SJCRH30 (cell line): ENCODE results near the gene SSMEM1. TPM values are rescaled to one million over a fixed set of nuclear protein-coding genes. Genes with fewer than 3 reads are reported as not detected.
"Not testable (repeated sequence)": the region's sequence is repeated elsewhere in the genome, so short reads cannot be mapped to it uniquely, and the experiment has no call there.

Source experiments
- DNase-seq, 2 experiments: peaks; one replicate each; pipeline ENCODE4 v3.0.0-alpha.2; 2015 to 2020
- H3K27ac ChIP-seq: fragments of 250-450 bp; sonication (Bioruptor Pico); 2 replicates; pipeline ENCODE4 v1.5.1; 2020; ENCODE audit warnings: mild to moderate bottlenecking, moderate library complexity
- H3K27me3 ChIP-seq: fragments of 250-450 bp; sonication (Bioruptor Pico); 2 replicates; pipeline ENCODE4 v1.5.1; 2020; ENCODE audit warnings: mild to moderate bottlenecking, moderate library complexity
- H3K36me3 ChIP-seq: fragments of 250-450 bp; sonication (Bioruptor Pico); 2 replicates; pipeline ENCODE4 v1.5.1; 2020; ENCODE audit warnings: mild to moderate bottlenecking, moderate library complexity
- H3K4me1 ChIP-seq: fragments of 250-450 bp; sonication (Bioruptor Pico); 2 replicates; pipeline ENCODE4 v1.5.1; 2020; ENCODE audit warnings: mild to moderate bottlenecking, moderate library complexity
- H3K4me3 ChIP-seq: fragments of 250-450 bp; sonication (Bioruptor Pico); 2 replicates; pipeline ENCODE4 v1.5.1; 2020; ENCODE audit warnings: mild to moderate bottlenecking, moderate library complexity
- H3K9me3 ChIP-seq: fragments of 250-450 bp; sonication (Bioruptor Pico); replicated peaks from 2 replicates; pipeline ENCODE4 v1.5.1; 2020; ENCODE audit warnings: mild to moderate bottlenecking, moderate library complexity
- total RNA-seq: library from RNA; depleted of rRNA; stranded (reverse); fragments of >200 nt; shearing (Covaris generic); gene quantifications from 2 replicates; pipeline ENCODE4 v1.2.3, GENCODE V29; 2014; rRNA removed

The SSMEM1 gene
- total RNA-seq, 1 experiment from 2014 or later, result not detected

DNA sequence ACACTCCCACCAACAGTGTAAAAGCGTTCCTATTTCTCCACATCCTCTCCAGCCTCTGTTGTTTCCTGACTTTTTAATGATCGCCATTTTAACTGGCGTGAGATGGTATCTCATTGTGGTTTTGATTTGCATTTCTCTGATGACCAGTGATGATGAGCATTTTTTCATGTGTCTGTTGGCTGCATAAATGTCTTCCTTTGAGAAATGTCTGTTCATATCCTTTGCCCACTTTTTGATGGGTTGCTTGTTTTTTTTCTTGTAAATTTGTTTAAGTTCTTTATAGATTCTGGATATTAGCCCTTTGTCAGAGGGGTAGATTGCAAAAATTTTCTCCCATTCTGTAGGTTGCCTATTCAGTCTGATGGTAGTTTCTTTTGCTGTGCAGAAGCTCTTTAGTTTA lies 42.0 kb downstream of the SSMEM1 start:
- H3K9me3 ChIP-seq, result peaks cover 16% of the 10 kb centered on the region
- not testable (repeated sequence) for H3K27me3 ChIP-seq, DNase-seq, H3K4me3 ChIP-seq, H3K36me3 ChIP-seq, H3K27ac ChIP-seq, H3K4me1 ChIP-seq

- Histone ChIP-seq H3K4me3 (no peak overlapping the region), H3K27me3 (no peaks in the 10 kb centered on the region), H3K9me3 (peaks cover 35% of the 10 kb centered on the region), H3K36me3 (no peaks in the 10 kb centered on the region), H3K4me1 (no peaks in the 10 kb centered on the region), H3K27ac (no peak overlapping the region)
- no peak for DNase-seq
Observed at GRCh38 chr7:130254555-130254954, 46.9 kb downstream of the SSMEM1 start.

DNA sequence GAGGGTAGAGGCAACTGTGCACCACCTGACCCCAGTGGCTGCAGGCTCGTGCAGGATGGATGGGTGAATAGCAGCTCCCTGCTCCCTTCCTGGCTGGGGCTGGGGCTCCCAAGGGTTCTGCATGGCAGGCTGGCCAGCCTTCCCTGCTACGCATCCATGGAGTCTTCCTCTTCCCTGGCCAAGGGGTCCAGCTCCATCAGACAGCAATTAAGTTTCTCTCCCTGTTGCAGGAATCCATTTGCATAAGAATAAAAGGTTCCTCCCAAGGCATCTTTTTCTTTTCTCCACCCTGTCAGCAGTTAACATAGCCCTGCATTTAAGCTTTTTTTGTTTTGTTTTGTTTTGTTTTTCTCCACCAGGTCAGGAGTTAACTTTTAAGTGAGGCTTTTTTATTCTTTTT lies 49.0 kb downstream of the SSMEM1 start:
- no peak for DNase-seq
- Histone ChIP-seq H3K4me1 (no peaks in the 10 kb centered on the region), H3K9me3 (peaks cover 35% of the 10 kb centered on the region), H3K27ac (no peak overlapping the region), H3K4me3 (no peak overlapping the region), H3K36me3 (no peaks in the 10 kb centered on the region), H3K27me3 (no peaks in the 10 kb centered on the region)

GRCh38 chr7:130258494-130259078 lies 50.9 kb downstream of the SSMEM1 start:
- Histone ChIP-seq H3K27me3 (no peaks in the 10 kb centered on the region), H3K36me3 (no peaks in the 10 kb centered on the region), H3K4me1 (no peaks in the 10 kb centered on the region), H3K27ac (no peak overlapping the region), H3K9me3 (peaks cover 30% of the 10 kb centered on the region), H3K4me3 (no peak overlapping the region)
- DNase-seq, result no peak

GRCh38 chr7:130262448-130262847 lies 54.8 kb downstream of the SSMEM1 start:
- Histone ChIP-seq H3K36me3 (no peaks in the 10 kb centered on the region), H3K9me3 (peaks cover 22% of the 10 kb centered on the region), H3K27me3 (no peaks in the 10 kb centered on the region), H3K4me1 (no peaks in the 10 kb centered on the region), H3K4me3 (no peak overlapping the region), H3K27ac (no peak overlapping the region)
- DNase-seq, result no peak

DNA sequence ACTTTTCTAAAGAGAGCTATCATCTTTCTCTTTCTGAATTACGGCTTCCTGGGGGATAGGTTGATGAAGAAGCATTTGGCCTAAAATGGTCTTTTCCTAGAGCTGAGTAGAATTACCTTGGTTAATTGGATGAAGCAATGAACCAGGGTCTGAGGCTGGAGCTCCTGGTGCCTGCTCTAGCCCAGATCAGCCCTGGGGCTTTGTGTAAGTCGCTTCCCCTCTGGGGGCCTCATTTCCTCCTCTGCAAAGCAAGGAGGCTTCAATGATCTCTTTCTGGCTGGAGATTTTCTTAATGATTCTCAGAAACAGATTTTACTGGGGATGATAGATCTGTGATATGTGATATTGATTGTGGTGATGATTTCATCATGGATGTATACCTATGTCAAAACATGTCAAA lies 55.5 kb downstream of the SSMEM1 start:
- Histone ChIP-seq H3K27ac (no peak overlapping the region), H3K9me3 (peaks cover 17% of the 10 kb centered on the region), H3K4me1 (no peaks in the 10 kb centered on the region), H3K4me3 (no peak overlapping the region), H3K27me3 (no peaks in the 10 kb centered on the region), H3K36me3 (no peaks in the 10 kb centered on the region)
- no peak for DNase-seq

Other genes with a start within 250 kb of the SSMEM1 start
- gene ZC3HC1, start 156.5 kb upstream of the SSMEM1 start, total RNA-seq, result 36.1 and 37.7 TPM in 2 replicates
- gene KLHDC10, start 137.3 kb upstream of the SSMEM1 start, total RNA-seq, result 76.3 and 92.0 TPM in 2 replicates
- 32.7 and 33.9 TPM in 2 replicates for gene TMEM209, start 2.5 kb upstream of the SSMEM1 start, total RNA-seq
- 1.9 and 2.0 TPM in 2 replicates for gene CPA2, start 59.0 kb downstream of the SSMEM1 start, total RNA-seq
- gene CPA4, start 85.3 kb downstream of the SSMEM1 start, total RNA-seq, result 3.2 and 4.8 TPM in 2 replicates
- gene CPA5, start 137.0 kb downstream of the SSMEM1 start, total RNA-seq, result 2.6 and 3.3 TPM in 2 replicates
- gene CPA1, start 172.6 kb downstream of the SSMEM1 start, total RNA-seq, result 0.81 and 1.1 TPM in 2 replicates
- 39.4 and 39.9 TPM in 2 replicates for gene CEP41, start 233.2 kb downstream of the SSMEM1 start, total RNA-seq